Right lobe of liver (tissue), 6 donors: ENCODE measurements around the gene STRIT1. TPM values are rescaled to one million over a fixed set of nuclear protein-coding genes. Genes with fewer than 3 reads are reported as not detected.

Experiments used
- ATAC-seq, 4 donors: fragments of 200-7000 bp; cut with Tn5 transposase; one replicate each; pipeline ENCODE4 v1.9.1; 2020; ENCODE audit warnings: mild to moderate bottlenecking in 4 of 4, moderate library complexity in 4 of 4
- DNase-seq, 3 donors: peaks; one replicate each; pipeline ENCODE4 v3.0.0-alpha.2; 2020
- H3K27ac ChIP-seq, 3 donors: fragments of 200-600 bp; one replicate each; pipeline ENCODE4 v1.8.0; 2022
- H3K27me3 ChIP-seq, 2 donors: fragments of 200-600 bp; one replicate each; pipeline ENCODE4 v1.8.0; 2022
- H3K36me3 ChIP-seq, 4 donors: fragments of 200-600 bp; sonication (generic) in 1 of 4; one replicate each; pipeline versions ENCODE4 v1.5.1 to v1.8.0; 2017 to 2022; ENCODE audit warnings: control low read depth in 1 of 4
- H3K4me1 ChIP-seq, 4 donors: fragments of 200-600 bp; sonication (generic) in 1 of 4; one replicate each; pipeline versions ENCODE4 v1.5.1 to v1.8.0; 2017 to 2022; ENCODE audit warnings: control low read depth in 1 of 4
- H3K4me3 ChIP-seq, 3 donors: fragments of 200-600 bp; one replicate each; pipeline ENCODE4 v1.8.0; 2022
- H3K9me3 ChIP-seq, 4 donors: fragments of 200-600 bp; sonication (generic) in 1 of 4; one replicate each; pipeline versions ENCODE4 v1.5.1 to v1.8.0; 2017 to 2022; ENCODE audit warnings: control low read depth in 1 of 4
- POLR2A ChIP-seq: fragments of 450-650 bp; IDR thresholded peaks from one replicate; pipeline ENCODE4 v1.6.1; 2017; ENCODE audit warnings: antibody characterized with exemption, mild to moderate bottlenecking
- WGBS: methylation state at CpG from one replicate; pipeline ENCODE4 v1.1.6; 2018; ENCODE audit warnings: low coverage, low lambda C conversion rate; ENCODE audit not compliant: insufficient coverage; ENCODE audit errors: missing lambda C conversion rate; 5-methylcytosine and 5-hydroxymethylcytosine counted together
- intact Hi-C, 2 donors: fragments of 100-400 bp; cut with DNase I; formaldehyde crosslinking; loops; one replicate each; pipeline versions ENCODE4 v1.11.2 to v1.14.1; 2022
- total RNA-seq, 6 experiments: library from RNA; depleted of rRNA in 2 of 6; stranded (reverse); fragments of >200 nt in 2 of 6; fragmentation: NEBNext Ultra II Directional in 3 of 6; extraction: Animal tissue kit (Norgen Biotek cat#: 25700) in 3 of 6; gene quantifications; one replicate each; pipeline versions ENCODE4 v1.1.0 to v1.2.4, GENCODE V29; 2016 to 2023
- TF ChIP-seq, protein P1 (sequence below), 4 donors: fragments of 200-600 bp in 3 of 4; fragments of 450-650 bp in 1 of 4; IDR thresholded peaks; one replicate each; pipeline versions ENCODE4 v1.5.1 to v1.8.0; 2016 to 2022; ENCODE audit warnings: antibody characterized with exemption in 4 of 4, mild to moderate bottlenecking in 2 of 4
- donor health status: DM: no; HTN: yes; CAD: no.
- donor health status: DM: no; HTN: no; CAD: no.
- donor health status: DM: no; HTN: no; CAD: no.
- donor health status: DM: no; HTN: yes; CAD: no.
- donor health status: DM: no; HTN: yes; CAD: no.

Gene STRIT1
- total RNA-seq, 6 experiments from 2014 or later: 0.31 to 1.2 TPM; not detected in 4

DNA sequence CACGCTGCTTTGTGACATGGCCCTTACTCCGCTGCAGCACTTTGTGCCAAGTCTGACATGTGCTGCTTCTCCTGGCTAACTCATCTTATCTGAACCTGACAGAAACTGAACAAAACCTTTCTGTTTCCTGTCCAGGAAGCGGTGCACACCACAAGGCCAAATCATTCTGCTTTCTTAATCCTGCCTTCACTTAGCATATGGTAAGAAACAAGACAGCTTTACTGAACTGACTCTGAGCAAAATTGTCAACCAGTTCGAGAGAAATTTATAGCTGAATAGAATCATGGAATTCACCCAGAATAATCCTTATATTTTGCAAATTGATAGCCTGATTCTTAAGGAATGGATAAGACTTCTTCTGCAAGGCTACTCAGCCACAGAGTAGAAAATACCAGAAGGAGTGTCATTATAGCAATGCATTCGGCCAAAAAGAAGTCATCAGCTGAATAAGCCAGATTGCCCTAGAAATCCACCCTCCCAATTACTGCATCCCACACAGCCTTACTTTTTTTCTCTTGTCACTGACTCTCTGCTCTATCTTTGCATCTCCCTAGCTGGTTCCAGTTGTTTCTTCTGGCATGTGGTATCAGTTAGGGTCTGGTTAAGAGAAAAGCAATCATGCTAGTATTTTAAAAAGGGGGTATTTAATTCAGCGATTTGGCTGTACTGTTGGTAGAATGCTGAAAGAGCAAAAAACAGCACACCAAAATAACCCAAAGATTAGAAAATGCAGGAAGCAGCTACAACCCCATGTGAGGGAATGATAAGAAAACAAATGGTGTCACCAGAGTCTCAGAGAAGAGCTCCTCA lies 41.6 kb upstream of the STRIT1 start:
- 34% methylated on average over 6 of the region's 6 CpGs for WGBS
- peak; percentile 34 to 69 (median 50) for ATAC-seq
- intact Hi-C loops: no loop called here
- no peaks in the 10 kb centered on the region for H3K4me1 ChIP-seq
- H3K36me3 ChIP-seq: no peaks in the 10 kb centered on the region
- no peaks in the 10 kb centered on the region for H3K9me3 ChIP-seq
- no peak for DNase-seq
- TF ChIP-seq POLR2A: no peak
- TF ChIP-seq, protein P1, sequence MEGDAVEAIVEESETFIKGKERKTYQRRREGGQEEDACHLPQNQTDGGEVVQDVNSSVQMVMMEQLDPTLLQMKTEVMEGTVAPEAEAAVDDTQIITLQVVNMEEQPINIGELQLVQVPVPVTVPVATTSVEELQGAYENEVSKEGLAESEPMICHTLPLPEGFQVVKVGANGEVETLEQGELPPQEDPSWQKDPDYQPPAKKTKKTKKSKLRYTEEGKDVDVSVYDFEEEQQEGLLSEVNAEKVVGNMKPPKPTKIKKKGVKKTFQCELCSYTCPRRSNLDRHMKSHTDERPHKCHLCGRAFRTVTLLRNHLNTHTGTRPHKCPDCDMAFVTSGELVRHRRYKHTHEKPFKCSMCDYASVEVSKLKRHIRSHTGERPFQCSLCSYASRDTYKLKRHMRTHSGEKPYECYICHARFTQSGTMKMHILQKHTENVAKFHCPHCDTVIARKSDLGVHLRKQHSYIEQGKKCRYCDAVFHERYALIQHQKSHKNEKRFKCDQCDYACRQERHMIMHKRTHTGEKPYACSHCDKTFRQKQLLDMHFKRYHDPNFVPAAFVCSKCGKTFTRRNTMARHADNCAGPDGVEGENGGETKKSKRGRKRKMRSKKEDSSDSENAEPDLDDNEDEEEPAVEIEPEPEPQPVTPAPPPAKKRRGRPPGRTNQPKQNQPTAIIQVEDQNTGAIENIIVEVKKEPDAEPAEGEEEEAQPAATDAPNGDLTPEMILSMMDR (IDR thresholded peaks at IDR 0.05): no peak
- H3K27me3 ChIP-seq: no peaks in the 10 kb centered on the region
- H3K4me3 ChIP-seq: no peak overlapping the region
- H3K27ac ChIP-seq: no peak overlapping the region

DNA sequence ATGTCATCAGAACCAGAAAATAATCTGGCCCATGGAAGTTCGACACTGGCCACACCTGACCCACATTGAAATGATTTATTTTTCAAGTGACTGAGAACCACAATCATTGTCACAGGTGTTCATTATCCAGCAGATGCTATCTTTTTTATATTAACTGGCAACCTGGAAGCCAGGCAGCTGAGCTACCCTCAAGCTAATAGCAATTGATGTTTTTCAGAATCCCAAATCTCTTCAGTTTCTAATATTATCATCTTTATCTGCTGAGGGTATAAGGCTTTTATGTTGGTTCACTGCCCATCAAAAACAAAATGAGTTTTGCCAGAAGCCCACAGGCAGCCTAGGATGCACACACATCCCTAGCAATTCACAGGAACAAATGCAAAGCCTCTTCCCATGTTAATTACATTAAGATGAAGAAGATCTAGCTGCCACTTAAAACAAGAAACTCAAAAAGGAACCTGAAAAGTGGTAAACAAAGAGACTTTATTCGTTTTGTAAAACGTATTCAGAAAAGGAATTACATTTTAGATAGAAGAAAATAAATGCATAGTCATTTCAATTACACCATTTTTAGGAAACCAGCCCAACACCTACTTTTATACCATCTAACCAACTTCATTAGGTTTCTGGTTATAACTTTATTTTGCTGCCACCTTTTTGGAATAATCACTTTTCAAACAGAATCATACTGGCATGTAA lies 40.9 kb upstream of the STRIT1 start:
- no peak overlapping the region for H3K27ac ChIP-seq
- 33% methylated on average over 3 of the region's 3 CpGs for WGBS
- ATAC-seq (no peak), DNase-seq (no peak)
- TF ChIP-seq, protein P1 (IDR thresholded peaks at IDR 0.05): no peak
- no peak for TF ChIP-seq POLR2A
- H3K27me3 ChIP-seq: no peaks in the 10 kb centered on the region
- H3K4me1 ChIP-seq: no peaks in the 10 kb centered on the region
- H3K36me3 ChIP-seq: no peaks in the 10 kb centered on the region
- H3K4me3 ChIP-seq: no peak overlapping the region
- intact Hi-C loops: no loop called here
- no peaks in the 10 kb centered on the region for H3K9me3 ChIP-seq

DNA sequence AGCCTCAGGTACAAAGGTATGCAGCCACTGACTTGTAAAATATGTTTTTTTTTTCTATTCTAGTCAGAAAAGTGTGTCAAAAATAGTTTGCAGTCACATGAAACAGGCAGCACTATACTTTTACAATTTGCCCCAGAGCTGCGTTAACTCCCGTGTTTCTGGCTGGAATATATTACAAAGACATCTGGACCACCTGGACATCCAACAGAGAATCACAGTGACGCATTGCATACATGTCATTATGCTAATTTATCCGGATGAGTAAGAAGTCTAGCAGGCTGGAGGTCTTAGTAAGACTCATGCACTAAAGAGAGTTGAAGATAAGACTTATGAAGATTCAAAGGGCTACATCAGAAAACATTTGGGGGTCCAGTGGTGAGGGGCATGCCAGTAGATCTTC lies 39.2 kb upstream of the STRIT1 start:
- H3K27ac ChIP-seq: no peak overlapping the region
- intact Hi-C loops: no loop called here
- H3K27me3 ChIP-seq: no peaks in the 10 kb centered on the region
- H3K4me1 ChIP-seq: no peaks in the 10 kb centered on the region
- no peaks in the 10 kb centered on the region for H3K36me3 ChIP-seq
- TF ChIP-seq, protein P1 (IDR thresholded peaks at IDR 0.05): no peak
- no peak for TF ChIP-seq POLR2A
- H3K9me3 ChIP-seq: no peaks in the 10 kb centered on the region
- no peak overlapping the region for H3K4me3 ChIP-seq
- WGBS: 40% methylated on average over 4 of the region's 4 CpGs
- DNase-seq: no peak
- no peak for ATAC-seq

DNA sequence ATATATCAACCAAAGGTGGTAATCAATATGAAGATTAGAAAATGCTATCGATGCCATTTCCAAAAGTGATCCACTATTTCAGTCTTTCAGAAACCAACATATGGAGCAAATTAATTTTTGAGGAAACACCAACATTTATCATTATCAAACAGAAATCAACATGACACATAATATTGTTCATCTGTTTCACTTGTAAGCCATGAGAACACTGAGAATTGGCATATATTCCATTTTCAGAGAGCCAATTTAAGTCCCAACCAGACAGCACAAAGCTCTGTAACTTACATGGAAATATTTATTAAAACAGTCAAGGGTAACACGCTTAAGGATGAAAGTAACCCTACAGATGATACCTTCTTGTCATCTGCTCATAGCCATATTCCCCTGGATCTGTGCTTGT lies 37.6 kb upstream of the STRIT1 start:
- DNase-seq: no peak
- no peaks in the 10 kb centered on the region for H3K27me3 ChIP-seq
- 92% methylated on average over 2 of the region's 2 CpGs for WGBS
- no peak overlapping the region for H3K27ac ChIP-seq
- H3K9me3 ChIP-seq: no peaks in the 10 kb centered on the region
- H3K36me3 ChIP-seq: no peaks in the 10 kb centered on the region
- intact Hi-C loops: no loop called here
- no peak for ATAC-seq
- no peak for TF ChIP-seq POLR2A
- TF ChIP-seq, protein P1 (IDR thresholded peaks at IDR 0.05): no peak
- H3K4me1 ChIP-seq: no peaks in the 10 kb centered on the region
- H3K4me3 ChIP-seq: no peak overlapping the region
